Ureter (tissue), 1 donor: ENCODE measurements around the gene TLR2. TPM values are rescaled to one million over a fixed set of nuclear protein-coding genes. Genes with fewer than 3 reads are reported as not detected.

Experiments
- DNase-seq: peaks from one replicate; pipeline ENCODE4 v3.0.0-alpha.2; 2020; ENCODE audit warnings: low spot score
- total RNA-seq: library from RNA; stranded (reverse); gene quantifications from one replicate; pipeline ENCODE4 v1.2.4, GENCODE V29; 2023
- donor health status: DM: yes; HTN: yes; CAD: no.

The TLR2 gene, protein sequence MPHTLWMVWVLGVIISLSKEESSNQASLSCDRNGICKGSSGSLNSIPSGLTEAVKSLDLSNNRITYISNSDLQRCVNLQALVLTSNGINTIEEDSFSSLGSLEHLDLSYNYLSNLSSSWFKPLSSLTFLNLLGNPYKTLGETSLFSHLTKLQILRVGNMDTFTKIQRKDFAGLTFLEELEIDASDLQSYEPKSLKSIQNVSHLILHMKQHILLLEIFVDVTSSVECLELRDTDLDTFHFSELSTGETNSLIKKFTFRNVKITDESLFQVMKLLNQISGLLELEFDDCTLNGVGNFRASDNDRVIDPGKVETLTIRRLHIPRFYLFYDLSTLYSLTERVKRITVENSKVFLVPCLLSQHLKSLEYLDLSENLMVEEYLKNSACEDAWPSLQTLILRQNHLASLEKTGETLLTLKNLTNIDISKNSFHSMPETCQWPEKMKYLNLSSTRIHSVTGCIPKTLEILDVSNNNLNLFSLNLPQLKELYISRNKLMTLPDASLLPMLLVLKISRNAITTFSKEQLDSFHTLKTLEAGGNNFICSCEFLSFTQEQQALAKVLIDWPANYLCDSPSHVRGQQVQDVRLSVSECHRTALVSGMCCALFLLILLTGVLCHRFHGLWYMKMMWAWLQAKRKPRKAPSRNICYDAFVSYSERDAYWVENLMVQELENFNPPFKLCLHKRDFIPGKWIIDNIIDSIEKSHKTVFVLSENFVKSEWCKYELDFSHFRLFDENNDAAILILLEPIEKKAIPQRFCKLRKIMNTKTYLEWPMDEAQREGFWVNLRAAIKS
- 13.9 TPM for total RNA-seq

DNA sequence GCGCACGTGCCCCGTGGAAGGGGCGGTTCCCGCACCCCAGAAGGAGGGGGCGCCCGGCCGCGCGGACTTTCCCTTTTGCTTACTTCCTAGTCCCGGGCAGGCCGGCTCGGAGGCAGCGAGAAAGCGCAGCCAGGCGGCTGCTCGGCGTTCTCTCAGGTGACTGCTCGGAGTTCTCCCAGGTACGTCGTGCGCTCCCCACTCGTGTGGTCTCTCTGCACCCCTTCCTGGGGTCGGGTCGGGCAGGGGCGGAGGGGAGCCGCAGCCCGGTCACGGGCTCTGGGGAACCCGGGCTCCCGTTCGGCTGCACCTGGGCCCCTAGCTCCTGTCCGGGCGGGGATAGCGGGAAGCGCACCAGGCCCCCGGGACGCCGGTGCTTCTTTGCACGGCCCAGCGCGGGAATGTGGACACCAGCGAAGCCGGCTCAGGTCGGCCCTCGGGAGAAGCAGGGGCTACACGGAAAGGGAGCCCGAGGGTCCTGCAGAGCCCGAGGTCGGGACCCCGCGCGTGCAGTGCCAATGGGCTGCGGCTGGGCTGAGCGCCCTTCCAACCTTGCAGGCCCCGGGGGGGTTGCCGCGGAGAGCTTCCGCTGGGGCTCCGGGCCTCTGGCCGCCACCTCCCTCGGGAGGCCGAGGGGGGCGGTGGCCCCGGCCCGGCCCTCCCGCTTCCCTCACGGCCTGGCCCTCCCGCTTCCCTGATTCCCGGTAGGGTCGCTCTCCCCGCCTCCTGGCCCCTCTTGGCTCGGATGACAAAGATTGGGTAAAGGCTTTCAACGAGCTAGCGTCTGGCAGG, at the start of gene TLR2:
Gene TLR2, plus strand, starts transcription at position 99 of the 789 bp plus-strand sequence. CDS start 18,628 bp downstream, outside the sequence.
- DNase-seq = peak; percentile 71

DNA sequence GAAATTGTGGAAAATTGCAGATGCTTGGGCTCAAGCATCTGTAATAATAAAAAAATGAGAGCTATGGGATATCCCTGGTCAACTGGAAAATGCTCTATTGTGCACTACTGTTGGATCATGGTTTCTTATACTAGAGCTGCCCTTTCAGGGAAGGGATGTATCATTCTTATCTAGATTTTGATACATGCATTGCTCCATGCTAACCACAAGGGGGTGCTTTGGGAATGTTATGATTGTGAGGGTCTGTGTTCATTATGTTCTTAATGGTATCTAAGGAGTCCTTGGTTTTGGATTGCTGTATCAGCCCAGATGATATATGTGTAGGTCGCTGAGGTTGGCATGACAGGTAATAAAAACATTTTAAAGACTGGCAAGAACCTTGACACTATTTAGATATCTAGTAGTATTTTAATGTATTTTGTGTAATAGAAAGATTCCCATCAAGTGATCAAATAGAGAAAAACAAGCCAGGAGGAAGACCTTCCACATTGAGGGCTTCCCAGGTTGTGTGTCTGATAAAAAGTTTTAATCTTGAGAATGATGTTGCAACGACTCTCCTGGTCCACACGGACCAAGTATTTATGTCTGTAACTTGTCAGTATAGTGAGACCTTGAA, 49.2 kb upstream of the TLR2 start:
- no peak for DNase-seq

DNA sequence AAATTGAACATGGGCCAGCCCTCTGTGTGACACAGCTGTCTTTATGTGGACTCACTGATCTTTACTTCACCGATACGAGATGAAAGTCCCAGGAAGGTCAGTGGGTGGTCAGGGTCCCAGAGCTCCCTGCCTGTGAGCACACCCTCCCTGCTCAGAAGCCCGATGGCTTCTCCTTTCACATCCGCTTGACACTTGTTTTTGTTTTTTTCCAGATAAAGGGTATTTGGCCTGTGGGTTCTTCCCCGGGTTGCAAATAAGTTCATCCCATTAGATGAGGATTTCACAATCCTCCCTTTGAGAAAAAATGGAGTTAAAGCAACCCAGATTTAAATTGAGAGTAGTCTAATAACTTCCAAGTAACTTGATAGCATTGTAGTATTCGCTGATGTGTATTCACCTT, 48.2 kb upstream of the TLR2 start:
- DNase-seq = no peak

DNA sequence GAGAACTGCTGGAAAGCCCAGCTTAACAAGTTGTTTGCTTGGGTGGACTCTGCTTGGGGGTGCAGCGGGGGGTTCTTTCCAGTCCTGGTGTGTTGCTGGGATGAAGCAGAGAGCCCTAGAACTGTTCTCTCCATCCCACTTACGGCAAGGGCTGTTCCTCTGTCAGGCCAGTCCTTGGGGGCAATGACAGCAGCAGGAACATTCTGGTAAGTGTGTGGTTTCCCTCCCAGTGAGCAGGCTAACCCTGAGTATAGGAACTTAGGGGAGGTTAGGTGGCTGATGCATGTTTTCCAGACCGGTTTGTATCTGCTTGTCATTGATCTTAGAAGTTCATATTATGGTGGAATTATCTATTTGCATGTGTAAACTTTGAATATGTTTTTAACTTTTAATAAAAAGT, 46.9 kb upstream of the TLR2 start:
- DNase-seq = no peak

DNA sequence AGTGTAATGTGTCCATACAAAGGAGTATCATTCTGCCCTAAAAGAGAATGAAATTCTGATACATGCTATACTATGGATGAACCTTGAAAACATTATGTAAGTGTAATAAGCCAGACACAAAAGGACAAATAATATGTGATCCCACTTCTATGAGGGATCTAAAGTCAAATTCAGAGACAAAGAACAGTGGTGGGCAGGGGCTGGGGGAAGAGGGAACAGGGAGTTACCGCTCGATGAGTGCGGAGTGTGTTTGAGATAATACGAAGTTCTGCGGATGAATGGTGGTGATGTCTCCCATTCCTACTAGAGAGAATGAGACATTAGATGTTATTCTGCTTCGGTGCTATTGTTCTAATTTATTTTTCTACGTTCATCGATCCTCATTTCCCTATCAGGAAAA, 46.1 kb upstream of the TLR2 start:
- DNase-seq = no peak

DNA sequence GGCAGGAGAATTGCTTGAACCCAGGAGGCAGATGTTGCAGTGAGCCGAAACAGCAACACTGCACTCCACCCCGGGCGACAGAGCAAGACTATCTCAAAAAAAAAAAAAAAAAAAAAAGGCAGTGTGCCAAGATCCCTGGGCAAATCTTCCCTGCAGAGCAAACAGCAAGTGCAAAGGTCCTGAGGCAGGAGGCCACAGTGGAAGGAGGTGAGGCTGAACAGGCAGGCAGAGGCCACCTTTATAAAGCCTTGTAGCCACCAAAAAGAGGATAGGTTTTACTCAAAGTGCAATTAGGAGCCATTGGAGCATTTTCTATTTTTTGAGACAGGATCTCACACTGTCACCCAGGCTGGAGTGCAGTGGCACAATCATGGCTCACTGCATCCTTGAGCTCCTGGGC, 45.1 kb upstream of the TLR2 start:
- DNase-seq = no peak

DNA sequence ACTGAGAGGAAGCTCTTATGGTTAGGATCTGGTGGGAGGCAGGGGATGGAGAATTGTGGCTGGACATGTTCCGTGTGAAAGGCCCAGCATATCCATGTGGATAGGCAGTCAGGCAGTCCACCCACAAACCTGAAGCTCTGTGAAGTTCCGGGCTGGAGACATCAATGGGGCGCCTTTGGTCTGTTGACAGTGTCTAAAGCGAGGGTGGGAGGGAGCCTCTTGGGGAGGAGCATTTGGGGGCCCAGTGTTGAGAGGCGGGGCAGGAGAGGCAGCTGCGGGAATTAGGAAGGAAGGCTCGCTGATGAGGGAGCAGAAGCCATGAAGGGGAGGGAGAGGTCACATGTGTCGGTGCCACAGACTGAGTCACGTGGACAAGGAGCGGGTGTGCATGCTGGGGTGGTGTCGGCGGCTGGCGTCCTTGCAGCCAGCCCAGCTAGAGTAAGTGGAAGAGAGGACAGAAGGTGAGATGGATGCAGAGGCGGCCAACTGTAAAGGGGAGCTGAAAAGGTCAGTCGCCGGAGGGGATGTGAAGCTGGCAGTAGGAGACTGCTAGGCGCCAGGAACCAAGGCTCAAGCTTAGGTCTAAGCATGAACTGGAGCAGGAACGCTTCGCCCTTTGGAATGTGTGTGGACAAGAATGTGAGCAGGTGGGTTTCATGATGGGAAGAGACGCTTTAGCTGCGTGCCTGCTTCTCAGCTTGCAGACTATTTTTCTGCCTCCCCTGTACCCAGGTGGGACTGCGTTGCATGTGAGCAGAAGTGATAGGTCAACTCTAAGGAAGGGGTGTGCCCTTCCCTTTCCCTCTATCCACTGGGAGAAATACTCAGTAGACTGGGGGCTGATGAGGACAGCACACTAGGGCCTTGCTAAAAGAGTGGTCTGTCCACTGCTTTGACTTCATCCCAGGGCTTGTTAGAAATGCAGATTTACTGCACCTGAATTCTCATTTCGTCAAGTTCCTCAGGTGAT, 44.0 kb upstream of the TLR2 start:
- no peak for DNase-seq

DNA sequence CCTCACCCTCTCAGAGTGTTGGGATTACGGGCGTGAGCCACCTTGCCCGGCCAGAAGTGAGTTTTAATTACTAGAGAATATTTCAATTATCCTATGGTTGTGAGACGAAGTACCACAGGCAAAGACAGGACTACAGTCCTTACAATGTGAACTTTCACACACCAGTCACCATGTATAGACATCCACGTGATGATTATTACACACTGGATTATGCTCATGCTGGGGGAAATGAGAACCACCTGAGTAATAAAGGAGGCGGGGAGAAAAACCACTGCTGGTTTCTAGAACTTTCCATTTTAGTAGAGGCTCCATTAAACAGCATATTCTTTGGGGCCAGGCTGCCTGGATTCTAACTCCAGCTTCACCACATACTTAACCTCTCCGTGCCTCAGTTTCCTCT, 42.5 kb upstream of the TLR2 start:
- no peak for DNase-seq

DNA sequence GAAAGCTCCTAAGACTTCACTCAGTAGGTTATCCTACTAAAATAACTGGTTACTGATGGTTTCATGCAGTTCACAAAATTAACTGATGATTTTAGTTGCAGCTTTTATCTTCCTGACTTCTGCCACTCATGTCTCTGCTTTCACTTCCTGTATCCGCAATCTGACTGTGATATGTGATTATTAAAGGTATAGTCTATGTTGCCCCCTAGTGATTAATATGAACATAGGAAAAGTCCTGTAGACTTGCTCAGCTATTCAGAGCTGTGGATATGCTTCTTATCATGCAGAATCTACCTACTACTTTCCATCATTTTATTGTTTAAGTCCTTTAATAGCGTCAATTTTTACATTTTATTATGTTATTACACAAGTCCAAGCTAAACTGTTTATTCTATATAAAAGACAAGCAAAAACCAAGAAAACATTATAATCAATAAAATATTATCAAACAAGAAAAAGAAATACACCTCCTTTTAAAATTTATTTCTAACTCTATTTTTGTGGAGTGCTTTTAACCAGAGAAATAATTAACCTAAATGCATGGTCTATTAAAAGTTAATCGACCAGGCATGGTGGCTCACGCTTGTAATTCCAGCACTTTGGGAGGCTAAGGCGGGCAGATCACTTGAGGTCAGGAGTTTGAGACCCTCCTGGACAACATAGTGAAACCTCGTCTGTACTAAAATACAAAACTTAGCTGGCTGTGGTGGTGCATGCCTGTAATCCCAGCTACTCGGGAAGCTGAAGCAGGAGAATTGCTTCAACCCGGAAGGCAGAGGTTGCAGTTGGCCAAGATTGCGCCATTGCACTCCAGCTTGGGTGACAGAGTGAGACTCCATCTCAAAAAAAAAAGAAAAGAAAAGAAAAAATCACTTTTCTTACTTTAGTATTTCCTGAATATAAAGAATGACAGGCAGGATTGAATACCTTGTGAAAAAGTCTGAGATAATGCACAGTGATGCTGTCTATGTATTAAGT, 40.4 kb upstream of the TLR2 start:
- DNase-seq = no peak

DNA sequence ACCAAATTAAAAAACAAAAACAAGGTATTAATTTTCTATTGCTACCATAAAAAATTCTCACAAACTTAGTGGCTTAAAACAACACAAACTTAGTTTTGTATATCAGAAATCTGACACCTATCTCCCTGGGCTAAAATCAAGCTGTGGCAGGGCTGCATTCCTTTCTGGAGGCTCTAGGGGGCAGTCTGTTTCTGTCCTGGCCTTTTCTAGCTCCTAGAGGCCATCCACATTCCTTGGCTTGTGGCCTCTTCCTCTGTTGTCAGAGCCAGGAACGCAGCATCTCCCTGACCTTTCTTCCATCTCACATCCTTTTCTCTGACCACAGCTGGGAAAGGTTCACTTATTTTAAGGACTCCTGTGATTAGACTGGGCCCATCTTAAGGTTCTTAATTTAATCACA, 38.9 kb upstream of the TLR2 start:
- no peak for DNase-seq

DNA sequence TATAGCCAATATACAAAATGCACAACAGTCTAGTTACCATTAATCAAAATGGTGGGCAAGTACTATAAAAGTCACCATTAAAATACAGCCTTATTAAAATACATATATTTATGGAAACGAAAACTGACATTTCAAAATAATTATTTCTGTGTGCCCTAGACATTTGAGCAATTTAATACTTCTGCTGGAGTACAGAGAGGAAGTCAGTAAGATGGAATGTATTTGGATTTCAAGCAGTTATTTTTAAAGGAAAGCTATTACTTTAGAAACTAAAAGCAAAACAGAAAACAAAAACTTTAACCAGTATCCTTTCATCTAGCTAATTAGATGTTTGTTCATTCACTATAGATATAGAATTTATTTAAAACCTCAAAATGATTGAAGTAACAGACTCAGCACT, 37.8 kb upstream of the TLR2 start:
- DNase-seq = no peak

DNA sequence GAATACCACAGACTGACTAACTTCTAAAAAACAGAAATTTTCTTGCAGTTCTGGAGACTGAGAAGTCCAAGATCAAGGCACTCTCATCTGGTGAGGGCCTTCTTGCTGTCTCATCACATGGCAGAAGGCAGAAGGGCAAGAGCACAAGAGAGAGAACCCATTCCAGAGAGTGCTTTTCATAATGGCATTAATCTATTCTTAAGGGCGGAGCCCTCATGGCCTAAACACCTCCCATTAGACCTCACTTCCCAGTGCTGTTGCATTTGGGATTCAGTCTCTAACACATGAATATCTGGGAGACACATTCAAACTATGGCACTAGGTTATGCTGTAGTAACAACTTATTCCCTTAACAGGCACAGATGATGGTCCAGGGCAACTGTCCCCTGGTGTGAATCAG, 37.1 kb upstream of the TLR2 start:
- no peak for DNase-seq

DNA sequence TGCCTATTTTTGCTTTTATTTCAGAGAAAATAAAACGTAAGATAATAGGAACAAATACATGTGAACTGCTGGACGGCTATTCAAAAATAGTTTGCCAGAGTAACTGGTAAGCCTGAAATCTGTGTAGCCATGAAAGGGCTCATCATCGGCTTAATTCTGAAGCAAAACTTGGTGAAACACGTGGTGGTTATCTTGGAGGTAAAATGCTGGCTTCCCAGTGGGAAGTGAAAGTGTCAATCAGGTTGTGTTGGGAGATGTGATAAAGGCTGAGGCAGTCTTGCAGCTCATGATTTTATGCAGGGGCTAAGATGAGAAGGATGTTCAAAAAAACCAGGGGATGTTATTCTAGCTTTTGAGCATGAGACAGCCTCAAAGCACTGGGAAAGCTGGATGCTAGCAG, 36.1 kb upstream of the TLR2 start:
- no peak for DNase-seq

DNA sequence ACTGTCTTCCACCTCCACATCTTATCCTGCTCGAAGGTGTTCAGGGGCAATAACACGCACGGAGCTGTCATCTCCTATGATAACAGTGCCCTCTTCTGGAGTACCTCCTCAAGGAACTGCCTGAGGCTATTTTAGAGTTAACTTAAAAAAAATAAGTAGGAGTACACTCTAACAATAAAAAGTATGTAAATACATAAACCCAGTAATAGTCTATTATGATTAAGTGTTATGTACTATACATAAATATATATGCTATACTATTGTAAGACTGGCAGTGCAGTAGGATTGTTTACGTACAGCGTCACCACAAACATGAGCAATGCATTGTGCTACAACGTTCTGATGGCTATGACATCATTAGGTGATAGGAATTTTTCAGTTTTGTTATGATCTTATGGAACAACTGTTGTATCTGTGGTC, 34.5 kb upstream of the TLR2 start:
- DNase-seq = no peak

DNA sequence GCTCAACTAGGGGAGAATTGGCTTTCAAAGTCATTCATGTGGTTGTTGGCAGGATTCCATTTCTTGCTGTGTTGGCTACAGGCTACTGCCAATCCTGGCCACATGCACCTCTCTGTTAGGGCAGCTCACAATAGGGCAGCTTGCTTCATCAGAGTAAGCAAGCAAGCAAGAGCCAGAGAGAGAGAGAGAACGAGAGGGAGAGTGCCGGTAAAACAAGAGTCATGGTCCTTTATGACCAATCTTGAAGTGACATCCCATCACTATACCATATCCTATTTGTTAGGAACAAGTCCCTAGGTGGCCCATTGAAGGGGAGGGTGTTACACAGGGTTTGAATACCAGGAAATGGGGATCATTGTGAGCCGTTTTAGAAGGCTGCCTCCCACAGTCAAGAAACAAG, 33.0 kb upstream of the TLR2 start:
- DNase-seq = no peak

DNA sequence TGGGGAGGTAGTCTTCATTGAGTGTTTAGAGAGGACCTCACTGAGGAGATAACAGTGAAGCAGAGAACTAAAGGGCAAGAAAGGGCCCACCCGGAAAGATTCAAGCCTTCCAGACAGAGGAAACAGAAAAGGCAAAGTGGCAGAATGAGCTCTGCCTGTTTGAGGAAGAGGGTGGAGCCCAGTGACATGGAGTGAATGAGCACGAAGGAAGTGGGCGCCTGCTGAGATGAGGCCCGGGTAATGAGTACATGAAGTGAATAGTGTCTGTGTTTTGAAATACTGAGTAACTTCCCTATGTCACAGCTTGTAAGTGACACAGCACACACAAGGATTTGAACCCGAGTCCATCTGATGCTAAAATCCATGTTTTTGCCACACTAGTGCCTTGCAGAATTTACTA, 32.5 kb upstream of the TLR2 start:
- DNase-seq = no peak

DNA sequence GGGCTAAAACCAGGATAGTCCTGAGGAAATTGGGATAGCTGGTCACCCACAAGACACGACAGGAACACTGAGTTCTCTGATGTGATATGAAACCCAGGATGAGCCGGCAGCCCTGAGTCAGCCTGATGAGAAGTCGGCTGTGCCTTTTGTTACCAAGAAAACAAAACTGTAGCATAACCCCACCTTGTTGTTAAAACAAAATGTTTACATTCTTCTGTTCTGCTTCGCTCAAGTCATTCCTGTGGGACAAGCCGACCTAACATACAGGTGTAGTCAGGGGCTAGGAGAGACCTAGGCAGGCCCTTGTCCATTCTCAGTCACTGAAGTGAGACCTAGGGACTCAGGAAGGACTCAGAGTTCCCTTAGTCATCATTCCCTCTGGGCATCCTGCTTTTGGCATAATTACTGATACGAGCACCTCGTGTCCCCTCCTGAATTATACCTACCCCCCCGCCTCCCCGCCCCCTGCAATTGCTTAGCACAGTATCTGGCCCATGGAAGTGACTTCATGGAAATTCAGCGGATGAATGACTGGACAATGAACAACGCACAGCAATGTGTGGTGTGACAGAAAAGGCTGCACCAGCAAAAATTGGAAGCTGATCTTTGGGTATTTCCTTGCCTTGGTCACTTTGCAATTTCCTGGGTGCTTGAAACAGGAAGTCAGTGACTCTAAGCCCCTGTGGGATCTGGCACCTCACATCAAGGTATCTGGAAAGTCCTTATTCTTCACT, 31.9 kb upstream of the TLR2 start:
- DNase-seq = no peak

DNA sequence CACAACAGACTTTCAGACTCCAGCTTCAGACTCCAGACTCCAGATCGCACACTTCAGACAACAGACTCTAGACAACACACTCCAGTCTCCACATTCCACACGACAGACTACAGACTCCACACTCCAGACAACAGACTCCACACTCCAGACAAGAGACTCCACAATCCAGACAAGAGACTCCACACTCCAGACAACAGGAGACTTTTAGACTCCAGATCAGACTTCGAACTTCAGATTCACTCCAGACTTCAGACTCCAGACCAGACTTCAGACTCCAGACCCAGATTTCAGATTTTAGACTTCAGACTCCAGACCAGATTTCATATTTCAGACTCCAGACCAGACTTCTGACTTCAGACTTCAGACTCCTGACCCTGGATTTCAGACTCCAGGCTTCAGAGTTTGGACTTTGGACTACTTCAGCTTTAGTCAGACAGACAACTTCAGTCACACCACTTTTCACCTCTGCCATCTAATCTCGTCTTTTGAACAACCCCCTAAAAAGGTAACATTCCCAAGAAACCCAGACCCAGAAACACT, 29.0 kb upstream of the TLR2 start:
- no peak for DNase-seq

DNA sequence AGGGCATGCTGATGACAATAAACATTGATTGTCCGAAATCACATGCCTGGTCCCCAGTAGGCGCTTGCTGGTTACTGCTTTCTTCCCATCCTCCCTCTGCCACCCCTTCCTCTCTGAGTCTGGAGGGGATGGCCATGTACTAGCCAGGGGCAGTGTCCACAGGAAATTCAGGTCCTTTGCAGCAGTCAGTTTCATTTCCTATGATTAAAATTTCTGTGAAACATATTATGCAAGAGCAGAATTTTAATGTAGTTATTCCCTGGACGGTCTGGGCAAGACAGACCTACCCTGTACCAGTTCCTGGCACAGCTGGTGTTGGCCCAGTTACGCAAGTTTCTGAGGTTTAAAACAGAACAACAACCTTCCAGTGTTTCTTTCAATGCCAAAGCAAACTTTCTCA, 28.2 kb upstream of the TLR2 start:
- DNase-seq = no peak
